HG03457 (cell line): ENCODE data around the gene SIX5.

ENCODE experiments used
- ATAC-seq: cut with Tn5 transposase; IDR thresholded peaks from one replicate; pipeline ENCODE4 v1.9.1; 2021; ENCODE audit warnings: moderate number of reproducible peaks; ENCODE audit not compliant: unreplicated experiment

SIX5 gene

GRCh38 chr19:45793178-45793564, 24.1 kb upstream of the SIX5 start:
- no peak for ATAC-seq

- peak; percentile 75 for ATAC-seq
Measured at GRCh38 chr19:45792470-45793177, 23.6 kb upstream of the SIX5 start, which contains the start of gene DMWD. DMWD (minus strand) TSS chr19:45792845; CDS start chr19:45792756, 89 bp downstream.

- ATAC-seq = peak; percentile 19
Measured at GRCh38 chr19:45791744-45792469, 22.9 kb upstream of the SIX5 start.

- no peak for ATAC-seq
Measured at GRCh38 chr19:45790942-45791341, 21.9 kb upstream of the SIX5 start.

GRCh38 chr19:45789035-45789786, 20.2 kb upstream of the SIX5 start:
- ATAC-seq = no peak

GRCh38 chr19:45786533-45786894, 17.5 kb upstream of the SIX5 start:
- ATAC-seq = no peak

GRCh38 chr19:45785781-45786532, 16.9 kb upstream of the SIX5 start:
- ATAC-seq = no peak

- no peak for ATAC-seq
Measured at GRCh38 chr19:45785097-45785496, 16.0 kb upstream of the SIX5 start.

- ATAC-seq = no peak
Measured at GRCh38 chr19:45784096-45784495, 15.0 kb upstream of the SIX5 start.

GRCh38 chr19:45782820-45783785, 14.1 kb upstream of the SIX5 start:
- no peak for ATAC-seq

- ATAC-seq = no peak
Measured at GRCh38 chr19:45782162-45782691, 13.2 kb upstream of the SIX5 start, which contains the start of gene DMPK. DMPK (minus strand) TSS chr19:45782490; CDS start chr19:45782352, 138 bp downstream.

GRCh38 chr19:45781214-45782161, 12.4 kb upstream of the SIX5 start:
- ATAC-seq = no peak

- no peak for ATAC-seq
Measured at GRCh38 chr19:45780448-45781213, 11.6 kb upstream of the SIX5 start.

- no peak for ATAC-seq
Measured at GRCh38 chr19:45780146-45780447, 11.0 kb upstream of the SIX5 start.

- ATAC-seq = no peak
Measured at GRCh38 chr19:45779231-45780145, 10.4 kb upstream of the SIX5 start.

GRCh38 chr19:45778010-45778661, 9.1 kb upstream of the SIX5 start:
- no peak for ATAC-seq
